Measurements from ENCODE around the gene BMI1.

The BMI1 gene

GRCh38 chr10:22365233-22365632, 44.3 kb downstream of the BMI1 start:
- Mint-ChIP-seq H3K27ac (no peak overlapping the region), H3K4me3 (no peak overlapping the region), H3K36me3 (no peaks in the 10 kb centered on the region), H3K9me3 (no peaks in the 10 kb centered on the region), H3K4me1 (peaks cover 22% of the 10 kb centered on the region)
- ATAC-seq (no peak), DNase-seq (ENCODE audit: low spot score in 2 of 2) (no peak)

GRCh38 chr10:22365644-22366434, 44.9 kb downstream of the BMI1 start:
- no peaks in the 10 kb centered on the region for H3K36me3 Mint-ChIP-seq
- no peak overlapping the region for H3K4me3 Mint-ChIP-seq
- DNase-seq (ENCODE audit: low spot score in 2 of 2) (no peak), ATAC-seq (no peak)
- H3K4me1 Mint-ChIP-seq = peaks cover 22% of the 10 kb centered on the region
- H3K9me3 Mint-ChIP-seq = no peaks in the 10 kb centered on the region
- no peak overlapping the region for H3K27ac Mint-ChIP-seq

- no peak for DNase-seq (ENCODE audit: low spot score in 2 of 2)
- H3K4me1 Mint-ChIP-seq = peaks cover 22% of the 10 kb centered on the region
- H3K36me3 Mint-ChIP-seq = no peaks in the 10 kb centered on the region
- ATAC-seq = no peak
- H3K9me3 Mint-ChIP-seq = no peaks in the 10 kb centered on the region
- no peak overlapping the region for H3K4me3 Mint-ChIP-seq
- no peak overlapping the region for H3K27ac Mint-ChIP-seq
These were observed 45.5 kb downstream of the BMI1 start for GRCh38 chr10:22366435-22366703.

- Mint-ChIP-seq H3K27ac (no peak overlapping the region), H3K4me3 (no peak overlapping the region), H3K4me1 (peaks cover 22% of the 10 kb centered on the region), H3K36me3 (no peaks in the 10 kb centered on the region), H3K9me3 (no peaks in the 10 kb centered on the region)
- DNase-seq (ENCODE audit: low spot score in 2 of 2) (no peak), ATAC-seq (no peak)
These were observed 45.9 kb downstream of the BMI1 start for GRCh38 chr10:22366771-22367170.

- DNase-seq (ENCODE audit: low spot score in 2 of 2) (no peak), ATAC-seq (peak; percentile 89)
- Mint-ChIP-seq H3K4me3 (no peak overlapping the region), H3K9me3 (no peaks in the 10 kb centered on the region), H3K36me3 (no peaks in the 10 kb centered on the region), H3K4me1 (peaks cover 22% of the 10 kb centered on the region), H3K27ac (peak overlapping the region; percentile 34)
These were observed 46.6 kb downstream of the BMI1 start for GRCh38 chr10:22367471-22367870.

GRCh38 chr10:22368402-22368801, 47.5 kb downstream of the BMI1 start:
- Mint-ChIP-seq H3K36me3 (no peaks in the 10 kb centered on the region), H3K4me1 (peaks cover 22% of the 10 kb centered on the region), H3K9me3 (no peaks in the 10 kb centered on the region), H3K27ac (no peak overlapping the region), H3K4me3 (no peak overlapping the region)
- ATAC-seq (no peak), DNase-seq (ENCODE audit: low spot score in 2 of 2) (no peak)

- peaks cover 22% of the 10 kb centered on the region for H3K4me1 Mint-ChIP-seq
- DNase-seq (ENCODE audit: low spot score in 2 of 2) (no peak), ATAC-seq (no peak)
- no peaks in the 10 kb centered on the region for H3K36me3 Mint-ChIP-seq
- no peak overlapping the region for H3K4me3 Mint-ChIP-seq
- H3K9me3 Mint-ChIP-seq = no peaks in the 10 kb centered on the region
- no peak overlapping the region for H3K27ac Mint-ChIP-seq
These were observed 48.1 kb downstream of the BMI1 start for GRCh38 chr10:22368981-22369380.

GRCh38 chr10:22369434-22370072, 48.7 kb downstream of the BMI1 start:
- DNase-seq (ENCODE audit: low spot score in 2 of 2) = no peak
- no peak overlapping the region for H3K4me3 Mint-ChIP-seq
- H3K4me1 Mint-ChIP-seq = peaks cover 22% of the 10 kb centered on the region
- H3K27ac Mint-ChIP-seq = no peak overlapping the region
- no peaks in the 10 kb centered on the region for H3K9me3 Mint-ChIP-seq
- peak; percentile 88 for ATAC-seq
- no peaks in the 10 kb centered on the region for H3K36me3 Mint-ChIP-seq

- H3K4me1 Mint-ChIP-seq = peaks cover 22% of the 10 kb centered on the region
- H3K36me3 Mint-ChIP-seq = no peaks in the 10 kb centered on the region
- H3K27ac Mint-ChIP-seq = no peak overlapping the region
- H3K9me3 Mint-ChIP-seq = no peaks in the 10 kb centered on the region
- no peak overlapping the region for H3K4me3 Mint-ChIP-seq
- DNase-seq (ENCODE audit: low spot score in 2 of 2) (no peak), ATAC-seq (no peak)
These were observed 49.4 kb downstream of the BMI1 start for GRCh38 chr10:22370320-22370719.

GRCh38 chr10:22372298-22372697, 51.4 kb downstream of the BMI1 start:
- peaks cover 15% of the 10 kb centered on the region for H3K4me1 Mint-ChIP-seq
- ATAC-seq (no peak), DNase-seq (ENCODE audit: low spot score in 2 of 2) (no peak)
- no peak overlapping the region for H3K27ac Mint-ChIP-seq
- H3K36me3 Mint-ChIP-seq = no peaks in the 10 kb centered on the region
- no peak overlapping the region for H3K4me3 Mint-ChIP-seq
- no peaks in the 10 kb centered on the region for H3K9me3 Mint-ChIP-seq

GRCh38 chr10:22372917-22373316, 52.0 kb downstream of the BMI1 start:
- no peaks in the 10 kb centered on the region for H3K36me3 Mint-ChIP-seq
- no peak overlapping the region for H3K4me3 Mint-ChIP-seq
- no peak for ATAC-seq
- H3K9me3 Mint-ChIP-seq = no peaks in the 10 kb centered on the region
- DNase-seq (ENCODE audit: low spot score in 2 of 2) = no peak
- no peak overlapping the region for H3K27ac Mint-ChIP-seq
- H3K4me1 Mint-ChIP-seq = peaks cover 9% of the 10 kb centered on the region

GRCh38 chr10:22374489-22375126, 53.7 kb downstream of the BMI1 start:
- Mint-ChIP-seq H3K27ac (no peak overlapping the region), H3K4me3 (no peak overlapping the region), H3K4me1 (peaks cover 6% of the 10 kb centered on the region), H3K36me3 (no peaks in the 10 kb centered on the region), H3K9me3 (no peaks in the 10 kb centered on the region)
- no peak for ATAC-seq
- DNase-seq (ENCODE audit: low spot score in 2 of 2) = no peak

GRCh38 chr10:22379059-22379458, 58.2 kb downstream of the BMI1 start:
- no peak overlapping the region for H3K27ac Mint-ChIP-seq
- DNase-seq (ENCODE audit: low spot score in 2 of 2) (no peak), ATAC-seq (peak; percentile 92)
- no peaks in the 10 kb centered on the region for H3K9me3 Mint-ChIP-seq
- H3K4me1 Mint-ChIP-seq = peaks cover 6% of the 10 kb centered on the region
- no peaks in the 10 kb centered on the region for H3K36me3 Mint-ChIP-seq
- H3K4me3 Mint-ChIP-seq = no peak overlapping the region
